Nephron progenitor cell (in vitro differentiated cells): ENCODE data around the gene TEDDM1.

Source experiments
- DNase-seq: peaks from one replicate; pipeline ENCODE4 v3.0.0; 2021
- H3K27ac Mint-ChIP-seq: 2 replicates; pipeline ENCODE4 v1.8.0; 2021; ENCODE audit warnings: mild to moderate bottlenecking, moderate library complexity, mixed read lengths
- H3K27me3 Mint-ChIP-seq: 2 replicates; pipeline ENCODE4 v1.8.0; 2021; ENCODE audit warnings: mild to moderate bottlenecking, low read depth, mixed read lengths; ENCODE audit not compliant: poor library complexity
- H3K36me3 Mint-ChIP-seq: 2 replicates; pipeline ENCODE4 v1.8.0; 2021; ENCODE audit warnings: low read depth, mixed read lengths
- H3K4me1 Mint-ChIP-seq: 2 replicates; pipeline ENCODE4 v1.8.0; 2021; ENCODE audit warnings: mixed read lengths
- H3K4me3 Mint-ChIP-seq: 2 replicates; pipeline ENCODE4 v1.8.0; 2021; ENCODE audit warnings: mild to moderate bottlenecking, moderate library complexity, mixed read lengths
- H3K9me3 Mint-ChIP-seq: 2 replicates; pipeline ENCODE4 v1.8.0; 2021; ENCODE audit warnings: mild to moderate bottlenecking, moderate library complexity, mixed read lengths
- TF ChIP-seq, protein P1 (sequence below): fragments of 200-600 bp; sonication (generic); IDR thresholded peaks from 2 replicates; pipeline ENCODE4 v1.5.0; 2021; ENCODE audit warnings: antibody characterized with exemption

Gene TEDDM1

DNA sequence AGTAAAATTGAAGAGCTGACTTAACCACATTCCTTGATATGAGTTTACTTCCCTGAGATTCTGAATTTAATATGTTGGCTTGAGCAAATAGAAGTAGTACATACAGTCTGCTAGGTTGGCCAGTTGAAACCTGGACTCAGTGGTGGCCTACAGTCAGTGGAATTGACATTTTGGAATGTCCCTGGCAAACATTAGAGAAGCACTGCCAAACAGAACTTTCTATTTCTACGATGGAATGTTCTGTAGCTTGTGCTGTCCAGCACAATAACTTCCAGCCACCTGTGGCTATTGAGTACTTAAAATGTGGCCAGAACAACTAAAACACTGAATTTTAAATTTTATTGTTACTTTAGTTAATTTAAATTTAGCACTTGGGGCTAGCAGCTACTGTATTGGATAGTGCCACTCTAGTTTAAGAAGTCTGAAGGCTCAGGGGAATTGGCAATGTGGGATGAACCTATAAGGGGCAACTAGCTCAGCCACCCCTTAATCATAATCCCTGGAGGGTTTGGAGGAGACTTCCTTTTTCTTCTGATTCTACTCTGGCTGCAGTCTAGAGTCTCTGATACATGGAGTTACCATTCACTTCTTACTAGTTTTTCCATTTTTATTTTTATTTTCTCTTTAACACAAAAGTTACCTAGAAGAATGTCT, 10.3 kb upstream of the TEDDM1 start:
- Mint-ChIP-seq H3K36me3 (no peaks in the 10 kb centered on the region), H3K9me3 (peaks cover 8% of the 10 kb centered on the region), H3K27ac (no peak overlapping the region), H3K4me1 (peaks cover 31% of the 10 kb centered on the region), H3K27me3 (peaks cover 2% of the 10 kb centered on the region), H3K4me3 (no peak overlapping the region)
- TF ChIP-seq, protein P1, sequence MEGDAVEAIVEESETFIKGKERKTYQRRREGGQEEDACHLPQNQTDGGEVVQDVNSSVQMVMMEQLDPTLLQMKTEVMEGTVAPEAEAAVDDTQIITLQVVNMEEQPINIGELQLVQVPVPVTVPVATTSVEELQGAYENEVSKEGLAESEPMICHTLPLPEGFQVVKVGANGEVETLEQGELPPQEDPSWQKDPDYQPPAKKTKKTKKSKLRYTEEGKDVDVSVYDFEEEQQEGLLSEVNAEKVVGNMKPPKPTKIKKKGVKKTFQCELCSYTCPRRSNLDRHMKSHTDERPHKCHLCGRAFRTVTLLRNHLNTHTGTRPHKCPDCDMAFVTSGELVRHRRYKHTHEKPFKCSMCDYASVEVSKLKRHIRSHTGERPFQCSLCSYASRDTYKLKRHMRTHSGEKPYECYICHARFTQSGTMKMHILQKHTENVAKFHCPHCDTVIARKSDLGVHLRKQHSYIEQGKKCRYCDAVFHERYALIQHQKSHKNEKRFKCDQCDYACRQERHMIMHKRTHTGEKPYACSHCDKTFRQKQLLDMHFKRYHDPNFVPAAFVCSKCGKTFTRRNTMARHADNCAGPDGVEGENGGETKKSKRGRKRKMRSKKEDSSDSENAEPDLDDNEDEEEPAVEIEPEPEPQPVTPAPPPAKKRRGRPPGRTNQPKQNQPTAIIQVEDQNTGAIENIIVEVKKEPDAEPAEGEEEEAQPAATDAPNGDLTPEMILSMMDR: no peak
- no peak for DNase-seq

DNA sequence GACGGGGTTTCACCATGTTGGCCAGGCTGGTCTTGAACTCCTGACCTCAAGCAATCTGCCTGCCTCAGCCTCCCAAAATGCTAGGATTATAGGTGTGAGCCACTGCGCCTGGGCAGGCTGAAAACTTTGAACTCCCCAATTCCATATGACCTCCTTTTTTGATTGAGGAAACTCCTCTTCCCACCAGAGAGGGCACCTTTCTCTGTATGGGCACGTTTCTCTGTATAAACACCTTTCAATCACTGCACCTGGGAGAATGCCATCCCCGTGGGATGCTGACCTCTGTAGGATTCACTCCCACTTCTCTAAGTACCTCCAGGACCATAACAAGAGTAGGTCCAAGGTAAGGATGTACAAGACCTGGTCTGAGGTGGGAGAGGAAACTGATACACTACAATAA, 9.7 kb upstream of the TEDDM1 start:
- DNase-seq: no peak
- H3K4me1 Mint-ChIP-seq: peaks cover 25% of the 10 kb centered on the region
- TF ChIP-seq, protein P1: no peak
- no peaks in the 10 kb centered on the region for H3K27me3 Mint-ChIP-seq
- peaks cover 14% of the 10 kb centered on the region for H3K9me3 Mint-ChIP-seq
- H3K36me3 Mint-ChIP-seq: no peaks in the 10 kb centered on the region
- no peak overlapping the region for H3K27ac Mint-ChIP-seq
- H3K4me3 Mint-ChIP-seq: no peak overlapping the region

DNA sequence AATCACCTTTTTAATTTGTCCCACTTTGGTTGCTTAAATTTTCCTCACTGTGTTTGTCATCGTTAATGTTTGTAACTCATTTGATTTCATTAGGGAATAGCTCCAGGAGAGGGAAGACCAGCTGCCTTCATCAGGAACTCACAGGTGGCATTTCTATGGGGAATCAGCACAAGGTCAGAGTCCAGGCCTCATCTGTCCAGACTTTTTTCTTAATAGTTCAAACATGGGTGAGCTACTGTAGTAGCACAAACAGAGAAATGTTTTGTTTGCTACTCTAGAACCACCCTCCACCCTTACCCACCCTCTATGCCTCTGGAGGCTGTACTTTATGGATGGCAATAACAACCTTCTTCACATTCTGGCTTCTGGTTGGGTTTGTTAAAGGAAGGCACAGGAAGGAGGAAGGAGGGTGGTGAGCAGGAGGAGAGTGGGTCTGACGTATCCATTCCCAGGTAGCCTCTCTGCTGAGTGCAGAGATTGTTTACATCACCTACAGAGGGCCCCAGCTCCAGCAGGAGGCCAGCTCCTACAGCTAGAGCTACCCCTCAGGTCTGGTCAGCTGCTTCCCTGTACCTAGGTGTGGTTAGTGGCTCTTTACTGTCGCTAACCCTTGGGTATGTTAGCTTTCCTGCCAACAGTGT, 8.1 kb upstream of the TEDDM1 start:
- Mint-ChIP-seq H3K36me3 (no peaks in the 10 kb centered on the region), H3K27me3 (no peaks in the 10 kb centered on the region), H3K4me1 (peaks cover 23% of the 10 kb centered on the region), H3K4me3 (no peak overlapping the region), H3K27ac (no peak overlapping the region), H3K9me3 (peaks cover 24% of the 10 kb centered on the region)
- TF ChIP-seq, protein P1: no peak
- no peak for DNase-seq

DNA sequence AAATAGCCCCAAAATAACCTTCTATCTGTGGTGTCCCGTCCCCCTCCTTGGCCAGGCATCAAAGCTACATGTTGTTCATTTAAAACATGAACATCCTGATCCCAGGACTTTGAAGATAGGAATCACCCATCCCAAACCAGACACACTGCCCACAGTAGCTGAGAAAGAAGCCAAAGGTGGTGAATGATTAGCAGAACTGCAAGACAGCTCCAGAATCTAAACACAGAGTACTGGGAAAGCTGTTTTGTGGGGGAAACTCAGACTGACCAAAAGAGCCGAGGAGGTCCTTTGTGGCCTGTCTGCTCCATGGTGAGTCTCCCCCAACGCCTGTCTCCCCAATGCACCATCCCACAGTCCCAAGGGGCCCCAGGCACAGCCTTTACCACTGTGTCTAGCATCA, 7.3 kb upstream of the TEDDM1 start:
- Mint-ChIP-seq H3K36me3 (no peaks in the 10 kb centered on the region), H3K9me3 (peaks cover 24% of the 10 kb centered on the region), H3K4me3 (no peak overlapping the region), H3K27me3 (no peaks in the 10 kb centered on the region), H3K27ac (no peak overlapping the region), H3K4me1 (peaks cover 23% of the 10 kb centered on the region)
- TF ChIP-seq, protein P1: no peak
- no peak for DNase-seq

DNA sequence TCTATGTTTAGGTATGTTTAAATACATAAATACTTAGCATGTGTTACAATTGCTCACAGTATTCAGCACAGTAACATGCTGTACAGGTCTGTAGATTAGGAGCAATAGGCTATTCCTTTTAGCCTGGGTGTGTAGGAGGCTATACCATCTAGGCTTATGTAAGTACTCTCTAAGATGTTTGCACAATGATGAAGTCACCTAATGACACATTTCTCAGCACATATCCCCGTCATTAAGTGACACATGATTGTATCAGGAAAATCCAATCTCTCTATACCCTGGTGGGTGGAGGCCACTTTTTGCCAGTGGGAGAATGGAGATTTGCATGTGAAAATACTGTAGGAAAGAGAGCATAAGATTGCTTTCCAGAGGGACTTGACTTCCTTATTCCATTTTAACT, 5.5 kb upstream of the TEDDM1 start:
- TF ChIP-seq, protein P1: no peak
- H3K27me3 Mint-ChIP-seq: no peaks in the 10 kb centered on the region
- H3K36me3 Mint-ChIP-seq: no peaks in the 10 kb centered on the region
- peaks cover 24% of the 10 kb centered on the region for H3K9me3 Mint-ChIP-seq
- H3K4me3 Mint-ChIP-seq: no peak overlapping the region
- no peak for DNase-seq
- peaks cover 23% of the 10 kb centered on the region for H3K4me1 Mint-ChIP-seq
- H3K27ac Mint-ChIP-seq: no peak overlapping the region

DNA sequence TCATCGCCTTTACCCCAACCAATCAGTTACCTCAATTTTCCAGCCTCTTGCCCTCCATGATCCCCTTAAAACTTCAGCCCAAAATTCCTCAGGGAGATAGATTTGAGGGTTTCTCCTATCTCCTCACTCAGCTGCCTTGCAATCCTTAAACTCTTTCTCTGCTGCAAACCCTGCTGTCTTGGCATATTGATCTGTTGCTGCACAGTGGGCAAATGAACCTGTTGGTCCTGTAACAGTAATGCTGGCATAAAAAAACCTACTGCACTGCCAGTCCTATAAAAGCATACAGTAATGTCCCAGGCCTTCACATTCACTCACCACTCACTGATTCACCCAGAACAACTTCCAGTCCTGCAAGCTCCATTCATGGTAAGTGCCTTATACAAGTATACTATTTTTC, 5.1 kb upstream of the TEDDM1 start:
- Mint-ChIP-seq H3K27me3 (no peaks in the 10 kb centered on the region), H3K36me3 (no peaks in the 10 kb centered on the region), H3K4me3 (no peak overlapping the region), H3K27ac (no peak overlapping the region), H3K9me3 (peaks cover 24% of the 10 kb centered on the region), H3K4me1 (peaks cover 23% of the 10 kb centered on the region)
- TF ChIP-seq, protein P1: no peak
- no peak for DNase-seq
